Spleen (tissue), 7 donors: ENCODE results near the gene NBEA.

ENCODE experiments used
- POLR2A ChIP-seq, 3 donors: fragments of 450-650 bp; IDR thresholded peaks; one replicate each; pipeline ENCODE4 v1.5.1; 2017; ENCODE audit warnings: antibody characterized with exemption in 3 of 3, mild to moderate bottlenecking in 1 of 3
- TF ChIP-seq, protein P1 (sequence below), 11 experiments: fragments of 200-600 bp in 7 of 11; fragments of 450-650 bp in 4 of 11; sonication (generic) in 4 of 11; IDR thresholded peaks in 8 of 11; conservative IDR thresholded peaks in 3 of 11; 1 replicate in 7 of 11; 2 replicates in 4 of 11; pipeline versions ENCODE4 v1.4.0 to v1.8.0; 2016 to 2021; ENCODE audit warnings: antibody characterized with exemption in 11 of 11, inconsistent platforms in 4 of 11, mild to moderate bottlenecking in 1 of 11
- donor health status: DM: no; HTN: no; CAD: no; lungs with moderate emphysema.
- donor health status: DM: no; HTN: no; CAD: no.
- donor health status: DM: no; HTN: no; CAD: no.

- TF ChIP-seq, protein P1, sequence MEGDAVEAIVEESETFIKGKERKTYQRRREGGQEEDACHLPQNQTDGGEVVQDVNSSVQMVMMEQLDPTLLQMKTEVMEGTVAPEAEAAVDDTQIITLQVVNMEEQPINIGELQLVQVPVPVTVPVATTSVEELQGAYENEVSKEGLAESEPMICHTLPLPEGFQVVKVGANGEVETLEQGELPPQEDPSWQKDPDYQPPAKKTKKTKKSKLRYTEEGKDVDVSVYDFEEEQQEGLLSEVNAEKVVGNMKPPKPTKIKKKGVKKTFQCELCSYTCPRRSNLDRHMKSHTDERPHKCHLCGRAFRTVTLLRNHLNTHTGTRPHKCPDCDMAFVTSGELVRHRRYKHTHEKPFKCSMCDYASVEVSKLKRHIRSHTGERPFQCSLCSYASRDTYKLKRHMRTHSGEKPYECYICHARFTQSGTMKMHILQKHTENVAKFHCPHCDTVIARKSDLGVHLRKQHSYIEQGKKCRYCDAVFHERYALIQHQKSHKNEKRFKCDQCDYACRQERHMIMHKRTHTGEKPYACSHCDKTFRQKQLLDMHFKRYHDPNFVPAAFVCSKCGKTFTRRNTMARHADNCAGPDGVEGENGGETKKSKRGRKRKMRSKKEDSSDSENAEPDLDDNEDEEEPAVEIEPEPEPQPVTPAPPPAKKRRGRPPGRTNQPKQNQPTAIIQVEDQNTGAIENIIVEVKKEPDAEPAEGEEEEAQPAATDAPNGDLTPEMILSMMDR (IDR thresholded peaks at IDR 0.05 in 8 of 11, conservative IDR thresholded peaks at IDR 0.05 in 3 of 11) = no peak
- TF ChIP-seq POLR2A (IDR thresholded peaks at IDR 0.05) = no peak
Observed at GRCh38 chr13:35028338-35028867, 86.3 kb downstream of the NBEA start.
